22Rv1 (cell line): ENCODE results near the gene AURKAIP1.

ENCODE experiments used
- H3K27ac ChIP-seq: fragments of 450-650 bp; 2 replicates; pipeline ENCODE4 v1.5.1; 2017
- CTCF ChIP-seq: fragments of 450-650 bp; IDR thresholded peaks from 2 replicates; pipeline ENCODE4 v1.5.1; 2017; ENCODE audit warnings: mild to moderate bottlenecking
- ZFX ChIP-seq: fragments of 450-650 bp; IDR thresholded peaks from 2 replicates; pipeline ENCODE4 v1.6.1; 2017; ENCODE audit warnings: antibody characterized with exemption, borderline replicate concordance

Gene AURKAIP1

GRCh38 chr1:1359664-1360468, 15.1 kb downstream of the AURKAIP1 start:
- H3K27ac ChIP-seq, result no peak overlapping the region
- no peak for TF ChIP-seq ZFX
- TF ChIP-seq CTCF, result no peak

GRCh38 chr1:1359308-1359663, 15.7 kb downstream of the AURKAIP1 start:
- TF ChIP-seq CTCF (no peak), ZFX (no peak)
- no peak overlapping the region for H3K27ac ChIP-seq

GRCh38 chr1:1358433-1359271, 16.4 kb downstream of the AURKAIP1 start, which contains the start of gene MXRA8:
Gene MXRA8, minus strand, starts transcription at chr1:1358555. Its CDS starts 51 bp downstream, at chr1:1358504.
- H3K27ac ChIP-seq, result peak within 1 kb of the TSS; percentile 27; the same call in 1 of the 2 replicates
- no peak for TF ChIP-seq CTCF
- no peak for TF ChIP-seq ZFX

DNA sequence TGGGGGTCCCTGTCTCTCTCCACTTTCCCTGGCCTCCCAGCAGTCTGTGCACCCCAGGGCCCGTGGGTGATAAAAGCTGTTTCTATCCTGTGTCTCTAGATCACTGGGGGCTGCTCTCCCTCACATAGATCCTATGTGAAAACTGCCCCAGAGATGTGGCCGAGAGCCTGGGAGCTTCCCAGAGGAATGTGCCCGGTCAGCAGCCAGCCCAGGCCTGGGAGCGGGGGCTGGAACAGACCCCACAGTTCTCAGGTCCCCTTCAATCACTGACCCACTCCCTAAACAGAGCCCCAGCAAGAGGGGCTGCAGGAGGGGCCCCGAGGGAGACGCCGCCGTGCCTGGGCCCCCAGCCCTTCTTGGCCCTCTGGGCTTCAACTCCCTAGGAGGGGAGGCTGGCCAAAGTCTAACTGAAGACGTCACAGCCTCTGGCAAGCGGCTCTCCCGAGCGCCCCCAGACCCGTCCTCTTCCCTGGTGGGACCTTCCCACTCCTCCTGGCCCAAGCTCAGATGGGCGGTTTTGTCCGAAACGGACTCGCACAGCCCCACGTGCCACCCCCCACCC, 17.1 kb downstream of the AURKAIP1 start:
- TF ChIP-seq CTCF (no peak), ZFX (no peak)
- peak overlapping the region; percentile 27; the same call in 1 of the 2 replicates for H3K27ac ChIP-seq

GRCh38 chr1:1356796-1357401, 18.1 kb downstream of the AURKAIP1 start:
- no peak overlapping the region for H3K27ac ChIP-seq
- TF ChIP-seq ZFX, result no peak
- TF ChIP-seq CTCF, result no peak

DNA sequence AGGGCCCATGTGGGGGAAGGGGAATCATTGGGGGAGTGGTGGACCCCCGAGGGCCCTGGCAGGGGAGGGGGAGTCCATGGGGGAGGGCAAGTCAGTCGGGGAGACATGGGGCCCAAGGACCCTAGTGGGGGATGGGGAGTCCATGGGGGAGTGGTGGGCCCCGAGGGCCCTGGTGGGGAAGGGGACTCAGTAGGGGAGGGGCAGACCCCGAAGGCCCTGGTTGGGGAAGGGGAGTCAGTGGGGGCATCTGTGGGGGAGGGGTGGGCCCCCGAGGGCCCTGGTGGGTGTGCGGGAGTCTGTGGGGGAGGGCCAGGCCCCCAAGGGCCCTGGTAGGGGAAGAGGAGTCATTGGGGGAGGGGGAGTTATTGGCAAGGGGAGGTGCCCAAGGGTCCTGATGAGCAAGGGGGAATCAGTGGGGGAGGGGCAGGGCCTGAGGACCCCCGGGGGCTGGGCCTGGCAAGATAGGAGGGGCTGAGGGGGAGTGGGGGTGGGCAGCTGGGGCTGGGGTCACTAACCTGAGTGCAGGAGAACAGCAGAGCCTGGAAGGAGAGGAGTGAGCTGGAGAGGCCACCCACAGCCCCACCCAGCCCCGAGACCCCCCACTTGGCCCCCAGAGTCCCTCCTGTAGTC, 18.7 kb downstream of the AURKAIP1 start:
- H3K27ac ChIP-seq, result no peak overlapping the region

More for the DNA sequence above, 18.7 kb downstream of the AURKAIP1 start:
- TF ChIP-seq CTCF (no peak), ZFX (no peak)
